A673 (cell line): ENCODE data around the gene SUCLG2. TPM values are rescaled to one million over a fixed set of nuclear protein-coding genes. Genes with fewer than 3 reads are reported as not detected.
A peak's percentile ranks its signal among the peaks of the same experiment; 100 is the strongest.

Experiments
- BruUV-seq: library from RNA; stranded (reverse); fragments of 400-500 nt; replicated peaks from 2 replicates; lab custom pipeline; 2021; lab: Mats Ljungman, UMichigan
- CTCF ChIA-PET: fragments of 300-600 bp; sonication (Branson Sonifier 250); formaldehyde crosslinking; loops from one replicate; lab custom pipeline; 2022; ENCODE audit warnings: antibody characterized with exemption; lab: Charles Lee
- POLR2A ChIA-PET: fragments of 300-600 bp; sonication (Branson Sonifier 250); formaldehyde crosslinking; loops from one replicate; lab custom pipeline; 2022; ENCODE audit warnings: antibody characterized with exemption; ENCODE audit not compliant: low non-redundant PET; lab: Charles Lee
- DNase-seq: peaks from one replicate; pipeline ENCODE4 v3.0.0-alpha.2; 2015; ENCODE audit warnings: low spot score
- H3K27ac ChIP-seq: fragments of 200-600 bp; sonication (generic); 2 replicates; pipeline ENCODE4 v1.5.1; 2016; ENCODE audit warnings: mixed run types, low read depth, mild to moderate bottlenecking, mixed read lengths, antibody characterized with exemption, low read length; ENCODE audit not compliant: poor library complexity, severe bottlenecking
- H3K27me3 ChIP-seq: fragments of 200-600 bp; sonication (generic); replicated peaks from 2 replicates; pipeline ENCODE4 v1.6.1; 2017; ENCODE audit warnings: mixed run types, low read depth, mild to moderate bottlenecking, mixed read lengths, antibody characterized with exemption, low read length; ENCODE audit not compliant: insufficient read depth, poor library complexity
- H3K36me3 ChIP-seq: fragments of 200-600 bp; sonication (generic); 2 replicates; pipeline ENCODE4 v1.6.1; 2016; ENCODE audit warnings: mixed run types, mild to moderate bottlenecking, mixed read lengths, antibody characterized with exemption, low read length; ENCODE audit not compliant: insufficient read depth, poor library complexity, severe bottlenecking
- H3K4me1 ChIP-seq: fragments of 200-600 bp; sonication (generic); 2 replicates; pipeline ENCODE4 v1.6.1; 2017; ENCODE audit warnings: mixed run types, mild to moderate bottlenecking, mixed read lengths, antibody characterized with exemption, low read length; ENCODE audit not compliant: insufficient read depth, poor library complexity, severe bottlenecking
- H3K4me3 ChIP-seq: fragments of 200-600 bp; sonication (generic); 2 replicates; pipeline ENCODE4 v1.5.1; 2016; ENCODE audit warnings: low read depth, mixed run types, mild to moderate bottlenecking, mixed read lengths, low read length; ENCODE audit not compliant: poor library complexity, severe bottlenecking
- H3K9me3 ChIP-seq: fragments of 200-600 bp; sonication (generic); 2 replicates; pipeline ENCODE4 v1.6.1; 2016; ENCODE audit warnings: mixed run types, low read depth, mild to moderate bottlenecking, mixed read lengths, antibody characterized with exemption, low read length; ENCODE audit not compliant: poor library complexity, severe bottlenecking
- CTCF ChIP-seq: fragments of 300-800, 200-600 bp; sonication (generic); conservative IDR thresholded peaks from 2 replicates; pipeline ENCODE4 v1.5.1; 2017; ENCODE audit warnings: low read depth, mild to moderate bottlenecking, antibody characterized with exemption, low read length, moderate library complexity, mixed read lengths
- EZH2 ChIP-seq: fragments of 200-600 bp; sonication (generic); IDR thresholded peaks from 2 replicates; pipeline ENCODE4 v1.6.1; 2017; ENCODE audit warnings: borderline replicate concordance, low read depth, mild to moderate bottlenecking, mixed read lengths, antibody characterized with exemption, low read length; ENCODE audit not compliant: poor library complexity, severe bottlenecking
- intact Hi-C: fragments of 100-400 bp; cut with micrococcal nuclease; formaldehyde crosslinking; loops from one replicate; pipeline ENCODE4 v1.10.0; 2022; ENCODE audit not compliant: unreplicated experiment
- total RNA-seq: library from RNA; stranded (reverse); gene quantifications from 2 replicates; pipeline ENCODE4 v1.2.3, GENCODE V29; 2021

Gene SUCLG2
- total RNA-seq, 1 experiment from 2014 or later: 7.4 TPM

GRCh38 chr3:67654844-67655177 lies 399 bp upstream of the SUCLG2 start:
- H3K36me3 ChIP-seq: no peaks in the 10 kb centered on the region
- peak overlapping the region; percentile 64 for H3K4me3 ChIP-seq
- TF ChIP-seq CTCF: no peak
- no peak for TF ChIP-seq EZH2
- H3K27me3 ChIP-seq: no peaks in the 10 kb centered on the region
- no peak for DNase-seq
- POLR2A ChIA-PET: no interaction called here
- intact Hi-C loops: no loop called here
- no peaks in the 10 kb centered on the region for H3K4me1 ChIP-seq
- no TSS peak for BruUV-seq
- CTCF ChIA-PET: no interaction called here
- no peaks in the 10 kb centered on the region for H3K9me3 ChIP-seq
- H3K27ac ChIP-seq: no peak overlapping the region

- Histone ChIP-seq H3K27ac (peak overlapping the region; percentile 74), H3K9me3 (no peaks in the 10 kb centered on the region), H3K4me1 (no peaks in the 10 kb centered on the region), H3K4me3 (peak overlapping the region; percentile 64), H3K36me3 (no peaks in the 10 kb centered on the region), H3K27me3 (no peaks in the 10 kb centered on the region)
- intact Hi-C loops: no loop called here
- ChIA-PET CTCF (no interaction called here), POLR2A (no interaction called here)
- peak; percentile 25 for DNase-seq
- TF ChIP-seq EZH2: no peak
- no peak for TF ChIP-seq CTCF
- TSS peak; percentile 42 for BruUV-seq
Observed at GRCh38 chr3:67653425-67654098, 850 bp downstream of the SUCLG2 start.

GRCh38 chr3:67650084-67650483 lies 4.3 kb downstream of the SUCLG2 start:
- DNase-seq: no peak

More at GRCh38 chr3:67650084-67650483, 4.3 kb downstream of the SUCLG2 start:
- Histone ChIP-seq H3K27me3 (no peaks in the 10 kb centered on the region), H3K4me1 (no peaks in the 10 kb centered on the region), H3K27ac (no peak overlapping the region), H3K36me3 (no peaks in the 10 kb centered on the region), H3K9me3 (no peaks in the 10 kb centered on the region), H3K4me3 (no peak overlapping the region)
- TF ChIP-seq CTCF: no peak
- no peak for TF ChIP-seq EZH2
- no TSS peak for BruUV-seq
- CTCF ChIA-PET: no interaction called here
- POLR2A ChIA-PET: no interaction called here
- intact Hi-C loops: no loop called here
